GM21723 (cell line): Measurements from ENCODE around the gene GCN1.

Experiments used
- ATAC-seq: cut with Tn5 transposase; IDR thresholded peaks from one replicate; pipeline ENCODE4 v1.9.1; 2021; ENCODE audit warnings: mild to moderate bottlenecking, moderate library complexity; ENCODE audit not compliant: unreplicated experiment

Gene GCN1

GRCh38 chr12:120118321-120119061 lies 76.0 kb downstream of the GCN1 start:
- no peak for ATAC-seq

GRCh38 chr12:120117961-120118320 lies 76.6 kb downstream of the GCN1 start:
- ATAC-seq: no peak

GRCh38 chr12:120116792-120117651 lies 77.5 kb downstream of the GCN1 start:
- ATAC-seq: peak; percentile 42

GRCh38 chr12:120116441-120116791 lies 78.1 kb downstream of the GCN1 start, which contains the start of gene RAB35:
RAB35 (minus strand) TSS chr12:120116753; CDS start chr12:120116650, 103 bp downstream.
- ATAC-seq: peak; percentile 12

- no peak for ATAC-seq
Observed at GRCh38 chr12:120115692-120116440, 78.6 kb downstream of the GCN1 start.

GRCh38 chr12:120115066-120115465 lies 79.4 kb downstream of the GCN1 start:
- ATAC-seq: no peak

GRCh38 chr12:120110550-120111501 lies 83.7 kb downstream of the GCN1 start:
- peak; percentile 75 for ATAC-seq

- ATAC-seq: no peak
Observed at GRCh38 chr12:120109570-120110267, 84.8 kb downstream of the GCN1 start.

GRCh38 chr12:120106151-120106550 lies 88.4 kb downstream of the GCN1 start:
- ATAC-seq: no peak

GRCh38 chr12:120103371-120103770 lies 91.1 kb downstream of the GCN1 start:
- no peak for ATAC-seq

GRCh38 chr12:120103044-120103338 lies 91.5 kb downstream of the GCN1 start:
- ATAC-seq: no peak

GRCh38 chr12:120102189-120103043 lies 92.1 kb downstream of the GCN1 start:
- ATAC-seq: no peak

GRCh38 chr12:120101617-120102016 lies 92.9 kb downstream of the GCN1 start:
- no peak for ATAC-seq

GRCh38 chr12:120101182-120101581 lies 93.3 kb downstream of the GCN1 start:
- ATAC-seq: no peak

- ATAC-seq: no peak
Observed at GRCh38 chr12:120100630-120101029, 93.9 kb downstream of the GCN1 start.

- ATAC-seq: no peak
Observed at GRCh38 chr12:120099738-120100137, 94.8 kb downstream of the GCN1 start.

GRCh38 chr12:120098756-120099470 lies 95.6 kb downstream of the GCN1 start:
- no peak for ATAC-seq

GRCh38 chr12:120096671-120097202 lies 97.8 kb downstream of the GCN1 start:
- ATAC-seq: no peak
